A673 (cell line): ENCODE data around the gene LRRC32.

ENCODE experiments used
- EZH2 ChIP-seq: fragments of 200-600 bp; sonication (generic); IDR thresholded peaks from 2 replicates; pipeline ENCODE4 v1.6.1; 2017; ENCODE audit warnings: borderline replicate concordance, low read depth, mild to moderate bottlenecking, mixed read lengths, antibody characterized with exemption, low read length; ENCODE audit not compliant: poor library complexity, severe bottlenecking
- TF ChIP-seq, protein P1 (sequence below): fragments of 300-800, 200-600 bp; sonication (generic); conservative IDR thresholded peaks from 2 replicates; pipeline ENCODE4 v1.5.1; 2017; ENCODE audit warnings: low read depth, mild to moderate bottlenecking, antibody characterized with exemption, low read length, moderate library complexity, mixed read lengths

DNA sequence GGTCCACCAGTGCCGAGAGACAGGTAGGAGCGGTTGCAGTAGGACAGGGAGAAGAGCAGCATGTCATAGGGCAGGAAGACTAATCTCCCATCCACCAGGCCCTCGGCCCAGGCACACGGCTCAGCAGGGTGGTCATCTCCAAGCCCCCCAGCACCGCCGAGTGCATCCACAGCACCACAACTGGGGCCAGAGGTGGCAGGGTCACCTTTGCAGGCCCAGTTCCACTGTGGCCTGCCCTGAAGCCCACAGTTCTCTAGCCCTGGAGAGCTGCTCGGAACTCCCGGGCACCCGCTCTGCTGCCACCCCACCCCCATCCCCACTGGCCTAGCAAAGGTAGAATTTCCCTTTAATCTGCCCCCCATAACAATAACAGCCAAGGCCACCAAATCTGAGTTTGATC, 49.1 kb upstream of the LRRC32 start:
- no peak for TF ChIP-seq EZH2
- TF ChIP-seq, protein P1, sequence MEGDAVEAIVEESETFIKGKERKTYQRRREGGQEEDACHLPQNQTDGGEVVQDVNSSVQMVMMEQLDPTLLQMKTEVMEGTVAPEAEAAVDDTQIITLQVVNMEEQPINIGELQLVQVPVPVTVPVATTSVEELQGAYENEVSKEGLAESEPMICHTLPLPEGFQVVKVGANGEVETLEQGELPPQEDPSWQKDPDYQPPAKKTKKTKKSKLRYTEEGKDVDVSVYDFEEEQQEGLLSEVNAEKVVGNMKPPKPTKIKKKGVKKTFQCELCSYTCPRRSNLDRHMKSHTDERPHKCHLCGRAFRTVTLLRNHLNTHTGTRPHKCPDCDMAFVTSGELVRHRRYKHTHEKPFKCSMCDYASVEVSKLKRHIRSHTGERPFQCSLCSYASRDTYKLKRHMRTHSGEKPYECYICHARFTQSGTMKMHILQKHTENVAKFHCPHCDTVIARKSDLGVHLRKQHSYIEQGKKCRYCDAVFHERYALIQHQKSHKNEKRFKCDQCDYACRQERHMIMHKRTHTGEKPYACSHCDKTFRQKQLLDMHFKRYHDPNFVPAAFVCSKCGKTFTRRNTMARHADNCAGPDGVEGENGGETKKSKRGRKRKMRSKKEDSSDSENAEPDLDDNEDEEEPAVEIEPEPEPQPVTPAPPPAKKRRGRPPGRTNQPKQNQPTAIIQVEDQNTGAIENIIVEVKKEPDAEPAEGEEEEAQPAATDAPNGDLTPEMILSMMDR: no peak
